GM18502 (cell line): ENCODE measurements around the gene TMTC1.

ENCODE experiments used
- ATAC-seq: cut with Tn5 transposase; IDR thresholded peaks from one replicate; pipeline ENCODE4 v1.9.1; 2021; ENCODE audit warnings: mild to moderate bottlenecking; ENCODE audit not compliant: unreplicated experiment, poor library complexity

Gene TMTC1

DNA sequence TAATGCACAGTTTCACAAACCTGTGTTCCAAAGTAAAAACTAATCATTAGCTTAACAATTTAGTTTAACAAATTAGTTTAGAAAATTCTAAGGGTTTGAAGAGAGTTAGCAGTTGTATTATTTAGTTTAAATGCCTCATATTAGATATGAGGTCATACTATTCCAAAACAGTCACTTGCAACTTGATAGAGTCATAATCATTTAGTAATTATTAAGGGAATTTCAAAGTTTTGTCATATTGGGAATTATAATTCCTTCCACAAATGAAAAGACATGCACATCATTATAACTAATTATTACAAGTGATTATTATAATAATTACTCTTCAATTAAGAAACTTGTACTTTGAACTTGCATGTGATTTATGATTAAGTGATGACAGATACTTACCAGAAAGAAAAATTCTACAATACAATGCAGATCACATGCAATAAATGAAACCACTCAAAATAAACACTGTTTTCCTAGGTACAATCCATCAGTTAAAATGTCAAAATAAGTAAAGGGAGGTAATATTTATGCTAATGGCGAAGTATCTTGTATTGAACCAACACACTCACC is 66.1 kb downstream of the TMTC1 start:
- ATAC-seq = no peak

- no peak for ATAC-seq
Measured at GRCh38 chr12:29714966-29715365, 68.8 kb downstream of the TMTC1 start.

DNA sequence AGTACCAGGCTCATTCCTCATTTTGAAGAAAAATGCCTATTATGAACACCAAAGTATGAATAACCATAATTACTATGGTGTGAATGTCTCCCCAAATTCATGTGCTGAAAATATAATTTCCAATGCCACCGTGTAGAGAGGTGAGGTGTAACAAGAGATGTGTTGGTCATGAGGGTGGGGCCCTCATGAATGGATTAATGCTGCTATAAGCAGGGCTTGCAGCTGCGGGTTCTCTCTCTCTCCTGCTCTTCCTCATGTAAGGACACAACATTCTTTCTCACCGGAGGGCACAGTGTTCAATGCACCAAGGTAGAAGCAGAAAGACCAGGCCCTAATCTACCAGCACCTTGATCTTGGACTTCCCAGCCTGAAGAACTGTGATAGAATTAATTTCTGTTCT is 70.0 kb downstream of the TMTC1 start:
- ATAC-seq = no peak

- no peak for ATAC-seq
Measured at GRCh38 chr12:29711381-29711780, 72.4 kb downstream of the TMTC1 start.

GRCh38 chr12:29710104-29710503 is 73.6 kb downstream of the TMTC1 start:
- ATAC-seq = no peak

DNA sequence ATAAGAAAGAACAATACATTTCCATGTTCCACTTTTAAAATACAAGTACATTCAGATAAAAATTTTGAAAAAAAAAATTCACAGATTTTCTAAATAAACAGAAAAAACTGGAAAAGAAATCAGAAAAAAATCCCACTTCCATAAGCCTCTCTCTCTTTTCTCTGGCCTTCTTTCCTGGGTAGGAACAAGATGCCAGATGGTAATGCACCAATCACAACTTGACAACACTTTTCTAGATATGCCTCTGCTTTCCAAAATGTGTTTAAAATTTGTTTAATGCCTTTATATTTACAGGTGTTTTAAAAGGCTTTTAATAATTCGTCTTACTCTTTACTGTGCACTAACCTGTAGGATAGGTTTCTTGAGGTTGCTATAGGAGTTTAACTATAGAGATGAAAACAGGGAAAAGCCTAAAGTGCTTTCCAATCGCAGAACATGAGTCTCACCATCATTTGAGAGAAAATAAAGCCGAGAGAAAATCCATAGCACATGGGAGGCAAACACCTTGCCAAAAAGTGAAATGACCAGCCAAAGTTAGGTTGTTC is 74.2 kb downstream of the TMTC1 start:
- no peak for ATAC-seq

DNA sequence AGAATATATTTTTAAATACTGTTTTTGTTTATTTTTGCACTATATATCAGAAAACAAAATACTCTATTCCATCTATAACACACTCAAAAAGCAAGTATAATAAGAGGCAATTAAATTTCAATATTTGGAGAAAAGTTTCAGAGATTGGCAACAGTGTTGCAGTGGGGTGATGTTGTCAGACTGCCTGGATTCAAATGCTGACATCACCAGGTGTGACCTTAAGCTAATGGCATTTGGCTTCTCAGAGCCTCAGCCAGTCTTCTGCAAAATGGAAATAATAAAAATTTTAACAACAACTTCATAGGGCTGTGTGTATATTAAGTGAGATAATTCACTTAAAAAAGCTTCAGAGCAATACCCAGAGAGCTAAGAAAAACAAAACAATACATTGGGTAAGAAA is 74.7 kb downstream of the TMTC1 start:
- ATAC-seq = no peak

DNA sequence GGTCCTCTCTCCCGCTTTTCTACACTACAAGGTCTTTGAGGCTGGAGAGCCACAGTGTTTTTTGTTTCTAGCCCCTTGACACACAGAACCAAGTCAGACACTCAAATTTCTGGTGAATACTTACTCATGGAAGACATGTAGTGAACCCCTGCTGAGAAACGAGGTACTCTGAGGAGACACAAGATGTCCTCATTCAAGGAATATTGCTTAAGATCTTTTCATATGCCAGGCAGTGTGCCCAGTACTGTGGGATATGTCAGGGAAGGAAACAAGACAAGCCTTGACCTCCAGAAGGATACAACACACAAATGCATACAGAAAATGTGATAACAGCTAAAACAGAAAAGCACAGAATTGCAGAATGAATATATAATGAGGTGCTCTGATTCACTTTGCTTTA is 75.9 kb downstream of the TMTC1 start:
- ATAC-seq = no peak

GRCh38 chr12:29706311-29706710 is 77.4 kb downstream of the TMTC1 start:
- ATAC-seq = no peak

GRCh38 chr12:29703528-29703927 is 80.2 kb downstream of the TMTC1 start:
- ATAC-seq = no peak

DNA sequence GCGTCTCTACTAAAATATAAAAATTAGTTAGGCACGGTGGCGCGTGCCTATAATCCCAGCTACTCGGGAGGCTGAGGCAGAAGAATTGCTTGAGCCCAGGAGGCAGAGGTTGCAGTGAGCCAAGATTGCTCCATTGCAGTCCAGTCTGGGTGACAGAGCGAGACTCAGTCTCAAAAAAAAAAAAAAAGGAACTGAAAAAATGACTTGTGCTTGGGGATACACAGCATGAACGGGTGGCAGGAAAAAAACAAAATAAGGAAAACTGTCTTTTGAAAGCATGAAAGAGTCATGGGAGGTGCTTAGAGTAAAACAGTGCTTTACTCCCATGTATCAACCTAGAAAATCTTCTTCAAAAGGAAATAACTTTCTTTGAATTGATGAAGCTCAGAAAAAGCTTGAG is 80.8 kb downstream of the TMTC1 start:
- ATAC-seq = no peak

- no peak for ATAC-seq
Measured at GRCh38 chr12:29702222-29702621, 81.5 kb downstream of the TMTC1 start.

GRCh38 chr12:29700761-29701481 is 82.8 kb downstream of the TMTC1 start:
- ATAC-seq = no peak

DNA sequence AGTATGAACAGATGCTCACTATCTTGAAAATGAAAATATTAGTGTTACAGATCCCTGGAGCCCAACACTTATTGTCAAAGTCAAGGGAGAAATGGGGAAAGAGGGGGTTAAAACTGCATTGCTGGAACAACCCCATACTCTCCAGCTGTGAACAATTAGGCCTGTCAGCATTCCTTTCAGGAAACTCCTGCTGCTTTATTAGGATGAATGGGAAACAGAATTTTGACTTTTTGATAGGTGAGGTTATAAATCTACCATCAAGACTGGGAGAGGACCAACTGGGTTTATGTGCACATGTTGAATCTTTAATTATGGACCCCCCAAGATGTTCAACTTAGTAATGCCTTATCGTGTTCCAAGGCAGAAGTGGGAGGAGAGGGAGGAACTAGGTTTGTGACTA is 85.0 kb downstream of the TMTC1 start:
- ATAC-seq = no peak

DNA sequence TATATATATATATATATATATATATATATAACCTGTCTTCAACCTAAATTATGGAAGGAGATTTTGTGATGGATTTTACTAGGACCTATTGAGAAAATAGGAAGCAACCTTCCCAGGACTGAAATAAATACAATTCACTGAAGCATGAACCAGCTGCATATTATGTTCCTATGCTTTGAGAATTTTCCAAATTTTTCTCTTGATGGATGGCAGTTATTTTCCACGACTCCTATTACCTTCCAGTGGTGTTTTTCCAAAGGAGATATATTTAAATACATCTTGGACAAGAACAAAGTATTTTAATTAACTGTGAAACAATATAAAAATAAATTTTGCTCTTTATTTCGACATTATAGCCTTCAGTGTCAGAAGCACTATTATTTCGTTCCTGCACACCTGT is 87.9 kb downstream of the TMTC1 start:
- no peak for ATAC-seq

DNA sequence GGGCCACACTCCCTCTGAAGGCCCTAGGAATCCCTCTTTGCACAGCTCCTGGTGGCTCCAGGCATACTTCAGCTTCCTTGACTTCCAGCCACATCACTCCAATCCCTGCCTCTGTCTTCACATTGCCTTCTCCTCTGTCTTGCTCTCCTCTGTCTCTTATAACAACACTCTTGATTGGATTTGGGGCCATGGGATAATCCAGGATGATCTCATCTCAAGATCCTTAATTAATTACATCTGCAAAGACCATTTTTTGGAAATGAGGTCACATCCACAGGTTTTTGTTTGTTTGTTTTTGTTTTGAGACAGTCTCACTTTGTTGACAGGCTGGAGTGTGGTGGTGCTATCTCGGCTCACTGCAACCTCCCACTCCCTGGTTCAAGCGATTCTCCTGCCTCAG is 88.7 kb downstream of the TMTC1 start:
- ATAC-seq = no peak

DNA sequence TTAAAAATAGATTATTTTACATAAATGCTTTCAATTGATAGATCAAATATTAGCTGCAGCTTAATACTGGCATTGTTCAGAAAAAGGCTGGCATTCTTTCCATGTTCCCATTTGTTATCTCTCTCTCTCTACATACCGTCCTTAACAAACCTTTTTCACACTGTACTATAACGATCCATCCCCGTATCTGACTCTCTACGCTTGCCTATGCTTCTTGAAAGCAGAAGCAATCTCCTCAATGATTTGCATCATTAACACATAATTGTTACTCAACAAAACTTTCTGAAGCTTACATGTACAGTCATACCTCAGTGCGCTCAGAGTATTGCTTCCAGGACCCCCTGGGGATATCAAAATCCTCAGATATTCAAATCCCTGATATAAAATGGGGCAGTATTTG is 89.7 kb downstream of the TMTC1 start:
- ATAC-seq = no peak

- ATAC-seq = no peak
Measured at GRCh38 chr12:29692237-29692636, 91.5 kb downstream of the TMTC1 start.

DNA sequence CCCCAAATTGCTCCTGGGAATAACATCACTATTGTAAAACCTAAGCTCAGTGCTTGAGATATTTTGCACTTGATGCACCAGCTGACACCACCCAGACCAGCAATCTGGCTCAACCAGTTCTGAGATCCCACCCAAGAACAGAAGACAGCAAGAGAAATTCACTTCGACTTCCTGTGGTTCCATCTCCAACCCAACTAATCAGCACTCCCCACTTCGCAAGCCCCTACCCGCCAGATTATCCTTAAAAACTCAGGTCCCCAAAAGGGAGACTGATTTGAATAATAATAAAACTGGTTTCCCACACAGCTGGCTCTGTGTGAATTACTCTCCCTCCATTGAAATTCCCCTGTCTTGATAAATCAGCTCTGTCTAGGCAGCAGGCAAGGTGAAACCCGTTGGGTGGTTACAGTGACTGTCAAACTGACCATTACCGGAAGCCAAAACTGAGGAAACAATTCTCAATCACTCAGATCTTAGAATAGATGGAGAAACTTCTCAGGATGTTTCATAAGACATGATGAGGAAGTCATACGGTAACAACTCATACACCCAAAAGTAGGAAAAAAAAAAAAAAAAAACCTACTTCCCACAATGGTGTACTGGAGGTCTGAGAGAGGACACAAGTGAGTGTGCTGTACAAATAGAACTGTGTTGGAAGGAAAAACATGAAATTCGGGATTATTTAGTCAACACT is 92.4 kb downstream of the TMTC1 start:
- no peak for ATAC-seq

DNA sequence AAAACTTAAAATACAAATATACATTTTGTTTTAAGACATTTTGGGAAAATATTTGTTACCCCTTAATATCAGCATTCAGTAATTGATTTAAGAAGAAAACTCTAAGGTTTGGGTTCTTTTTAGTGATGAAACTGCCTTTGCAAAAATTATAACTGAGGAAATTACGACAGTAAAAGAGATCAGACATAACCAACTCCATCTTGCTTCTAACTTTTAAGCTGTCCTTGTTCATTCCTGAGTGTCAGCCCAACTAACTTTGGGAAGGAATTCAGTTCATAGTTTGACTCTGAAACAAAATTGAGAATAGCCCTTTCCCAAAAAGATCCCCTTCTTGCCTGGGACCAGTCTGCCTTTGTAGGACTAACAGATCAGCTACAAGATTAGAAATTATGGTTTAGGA is 93.0 kb downstream of the TMTC1 start:
- ATAC-seq = no peak

DNA sequence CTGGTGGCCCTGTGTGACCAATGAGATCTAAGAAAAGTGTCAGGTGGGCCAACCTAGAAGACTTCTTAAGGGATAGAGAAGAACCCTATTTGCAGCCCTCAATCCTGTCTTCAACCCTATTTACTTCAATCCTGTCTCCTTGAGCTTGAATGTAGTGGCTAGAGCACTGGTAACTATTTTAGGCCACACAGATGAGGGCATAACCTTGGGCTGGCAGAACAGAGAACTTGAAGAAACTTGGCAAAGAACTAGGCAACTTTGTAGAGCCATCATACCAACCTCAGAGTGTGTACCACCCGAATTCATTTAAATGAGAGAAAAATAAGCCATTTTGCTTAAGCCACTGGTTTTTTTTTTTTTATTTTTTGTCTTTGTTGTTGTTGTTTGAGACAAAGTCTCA is 94.8 kb downstream of the TMTC1 start:
- ATAC-seq = no peak

GRCh38 chr12:29682088-29682487 is 101.7 kb downstream of the TMTC1 start:
- ATAC-seq = no peak
